Stimulated activated CD8-positive, alpha-beta memory T cell treated with anti-CD3 and anti-CD28 coated beads, Interleukin-4, amount 100 ng/mL, for 48 hours (primary cell): ENCODE data around the gene SMG7.
"Not testable (repeated sequence)": the region's sequence is repeated elsewhere in the genome, so short reads cannot be mapped to it uniquely, and the experiment has no call there.

Experiments
- DNase-seq: peaks from one replicate; pipeline ENCODE4 v3.0.0-alpha.2; 2020

Gene SMG7

GRCh38 chr1:183472488-183473216 is at the start of gene SMG7:
Gene SMG7 (plus strand): TSS chr1:183472499. CDS start chr1:183472621, 122 bp downstream.
- peak; percentile 64 for DNase-seq

GRCh38 chr1:183423541-183423940 is 48.8 kb upstream of the SMG7 start:
- no peak for DNase-seq

GRCh38 chr1:183424691-183425090 is 47.6 kb upstream of the SMG7 start:
- no peak for DNase-seq

GRCh38 chr1:183427591-183427990 is 44.7 kb upstream of the SMG7 start:
- DNase-seq, result not testable (repeated sequence)

GRCh38 chr1:183431840-183432547 is 40.3 kb upstream of the SMG7 start:
- no peak for DNase-seq

- no peak for DNase-seq
Measured at GRCh38 chr1:183432548-183432875, 39.8 kb upstream of the SMG7 start.

- no peak for DNase-seq
Measured at GRCh38 chr1:183433703-183434102, 38.6 kb upstream of the SMG7 start.

- no peak for DNase-seq
Measured at GRCh38 chr1:183435497-183435896, 36.8 kb upstream of the SMG7 start.

GRCh38 chr1:183438060-183438459 is 34.2 kb upstream of the SMG7 start:
- DNase-seq, result no peak

GRCh38 chr1:183443011-183443410 is 29.3 kb upstream of the SMG7 start:
- DNase-seq, result no peak

- DNase-seq, result no peak
Measured at GRCh38 chr1:183443466-183443865, 28.8 kb upstream of the SMG7 start.

GRCh38 chr1:183444243-183444642 is 28.1 kb upstream of the SMG7 start:
- DNase-seq, result no peak

- no peak for DNase-seq
Measured at GRCh38 chr1:183449223-183449770, 23.0 kb upstream of the SMG7 start.

GRCh38 chr1:183450093-183450492 is 22.2 kb upstream of the SMG7 start:
- DNase-seq, result no peak

GRCh38 chr1:183454377-183454776 is 17.9 kb upstream of the SMG7 start:
- no peak for DNase-seq

GRCh38 chr1:183456826-183457225 is 15.5 kb upstream of the SMG7 start:
- DNase-seq, result no peak

GRCh38 chr1:183457449-183457848 is 14.8 kb upstream of the SMG7 start:
- no peak for DNase-seq

- DNase-seq, result no peak
Measured at GRCh38 chr1:183460596-183460995, 11.7 kb upstream of the SMG7 start.

- DNase-seq, result no peak
Measured at GRCh38 chr1:183461350-183461749, 10.9 kb upstream of the SMG7 start.

- DNase-seq, result no peak
Measured at GRCh38 chr1:183463566-183463965, 8.7 kb upstream of the SMG7 start.

GRCh38 chr1:183466781-183467180 is 5.5 kb upstream of the SMG7 start:
- DNase-seq, result no peak

- no peak for DNase-seq
Measured at GRCh38 chr1:183467687-183468086, 4.6 kb upstream of the SMG7 start.

GRCh38 chr1:183470147-183470960 is 1.9 kb upstream of the SMG7 start:
- DNase-seq, result peak; percentile 92
